ENCODE results near the gene EXOSC10. TPM values are rescaled to one million over a fixed set of nuclear protein-coding genes. Genes with fewer than 3 reads are reported as not detected.
"Not testable (repeated sequence)": the region's sequence is repeated elsewhere in the genome, so short reads cannot be mapped to it uniquely, and the experiment has no call there.

Gene EXOSC10
- total and polyA plus RNA-seq, 12 donors = 18.4 to 34.7 (median 21.4) TPM

DNA sequence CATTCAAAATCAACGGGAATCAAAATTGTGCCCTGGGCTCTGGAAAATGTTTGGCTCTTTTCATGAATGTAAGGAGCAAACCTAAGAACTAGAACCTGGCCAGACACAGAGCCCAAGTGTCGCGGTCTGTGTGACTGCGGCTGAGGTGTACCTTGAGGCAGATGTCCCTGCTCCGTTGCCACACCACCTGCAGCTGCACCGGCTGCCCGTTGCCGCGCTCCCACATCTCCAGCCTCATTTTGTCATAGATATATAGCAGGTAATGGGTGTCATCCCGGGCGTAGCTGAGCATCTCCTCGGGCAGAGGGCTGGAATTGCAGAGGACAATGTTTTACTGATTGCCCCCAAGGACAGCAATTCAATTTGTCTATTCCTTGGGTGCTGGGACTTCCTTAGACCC is 18.7 kb downstream of the EXOSC10 start:
- H3K27me3 ChIP-seq = no peaks in the 10 kb centered on the region
- H3K4me3 ChIP-seq = no peak overlapping the region
- no peak overlapping the region for H3K27ac ChIP-seq
- no peak for DNase-seq
- 87% methylated on average over 12 of the region's 12 CpGs for WGBS, 2 donors
- peaks cover 0 to 94% (median 59%) of the 10 kb centered on the region in 9 donors for H3K36me3 ChIP-seq
- TF ChIP-seq, protein P1, sequence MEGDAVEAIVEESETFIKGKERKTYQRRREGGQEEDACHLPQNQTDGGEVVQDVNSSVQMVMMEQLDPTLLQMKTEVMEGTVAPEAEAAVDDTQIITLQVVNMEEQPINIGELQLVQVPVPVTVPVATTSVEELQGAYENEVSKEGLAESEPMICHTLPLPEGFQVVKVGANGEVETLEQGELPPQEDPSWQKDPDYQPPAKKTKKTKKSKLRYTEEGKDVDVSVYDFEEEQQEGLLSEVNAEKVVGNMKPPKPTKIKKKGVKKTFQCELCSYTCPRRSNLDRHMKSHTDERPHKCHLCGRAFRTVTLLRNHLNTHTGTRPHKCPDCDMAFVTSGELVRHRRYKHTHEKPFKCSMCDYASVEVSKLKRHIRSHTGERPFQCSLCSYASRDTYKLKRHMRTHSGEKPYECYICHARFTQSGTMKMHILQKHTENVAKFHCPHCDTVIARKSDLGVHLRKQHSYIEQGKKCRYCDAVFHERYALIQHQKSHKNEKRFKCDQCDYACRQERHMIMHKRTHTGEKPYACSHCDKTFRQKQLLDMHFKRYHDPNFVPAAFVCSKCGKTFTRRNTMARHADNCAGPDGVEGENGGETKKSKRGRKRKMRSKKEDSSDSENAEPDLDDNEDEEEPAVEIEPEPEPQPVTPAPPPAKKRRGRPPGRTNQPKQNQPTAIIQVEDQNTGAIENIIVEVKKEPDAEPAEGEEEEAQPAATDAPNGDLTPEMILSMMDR (IDR thresholded peaks at IDR 0.05) = no peak
- no peaks in the 10 kb centered on the region for H3K9me3 ChIP-seq
- no peak for ATAC-seq
- no peaks in the 10 kb centered on the region for H3K4me1 ChIP-seq
- intact Hi-C loops (cut with DNase I) = no loop called here

DNA sequence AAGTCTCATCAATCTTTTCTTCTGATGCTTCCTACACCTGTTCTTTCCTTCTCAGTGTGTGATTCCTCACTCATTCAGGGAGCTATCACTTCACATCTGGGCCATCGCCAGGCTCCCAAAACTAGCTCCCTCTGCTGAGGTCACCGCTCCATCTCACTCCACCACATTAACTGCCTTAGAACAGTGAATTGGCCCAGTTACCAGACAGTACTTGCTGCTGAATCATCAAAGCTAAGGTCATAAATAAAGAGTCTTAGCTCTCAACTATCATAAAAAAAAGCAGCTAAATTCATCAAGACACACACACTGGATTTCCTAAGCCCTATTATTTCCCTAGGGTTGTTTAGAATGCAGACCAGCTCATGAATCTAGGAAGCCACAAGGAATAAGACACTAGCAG is 21.0 kb downstream of the EXOSC10 start:
- WGBS, 2 donors = 87 to 97% methylated on average over 2 of the region's 2 CpGs
- TF ChIP-seq, protein P1 (IDR thresholded peaks at IDR 0.05) = no peak
- peaks cover 0 to 100% (median 82%) of the 10 kb centered on the region in 9 donors for H3K36me3 ChIP-seq

DNA sequence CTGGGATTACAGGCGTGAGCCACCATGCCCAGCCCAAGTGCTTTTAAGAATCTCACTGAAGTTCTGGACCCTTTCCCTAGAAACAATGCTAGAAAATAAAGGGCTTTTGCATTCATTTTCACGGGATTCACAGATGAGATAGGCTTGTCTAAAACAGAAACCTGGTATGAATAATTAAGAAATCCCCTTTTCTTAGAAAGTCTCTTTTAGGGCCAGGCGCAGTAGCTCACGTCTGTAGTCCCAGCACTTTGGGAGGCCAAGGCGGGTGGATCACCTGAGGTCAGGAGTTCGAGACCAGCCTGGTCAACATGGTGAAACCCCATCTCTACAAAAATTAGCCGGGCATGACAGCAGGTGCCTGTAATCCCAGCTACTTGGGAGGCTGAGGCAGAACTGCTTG is 26.3 kb downstream of the EXOSC10 start:
- peaks cover 0 to 100% (median 94%) of the 10 kb centered on the region in 9 donors for H3K36me3 ChIP-seq
- ATAC-seq; H3K27me3 ChIP-seq; H3K4me3 ChIP-seq; H3K4me1 ChIP-seq; H3K27ac ChIP-seq; H3K9me3 ChIP-seq; intact Hi-C loops (cut with DNase I); DNase-seq: not testable (repeated sequence)
- WGBS, 2 donors = 94 to 95% methylated on average over 7 of the region's 7 CpGs

More for the DNA sequence above, 21.0 kb downstream of the EXOSC10 start:
- no peak overlapping the region for H3K4me3 ChIP-seq
- ATAC-seq = no peak
- H3K27ac ChIP-seq = no peak overlapping the region
- no peaks in the 10 kb centered on the region for H3K9me3 ChIP-seq
- no peak for DNase-seq
- no peaks in the 10 kb centered on the region for H3K27me3 ChIP-seq
- no peaks in the 10 kb centered on the region for H3K4me1 ChIP-seq
- intact Hi-C loops (cut with DNase I) = no loop called here

DNA sequence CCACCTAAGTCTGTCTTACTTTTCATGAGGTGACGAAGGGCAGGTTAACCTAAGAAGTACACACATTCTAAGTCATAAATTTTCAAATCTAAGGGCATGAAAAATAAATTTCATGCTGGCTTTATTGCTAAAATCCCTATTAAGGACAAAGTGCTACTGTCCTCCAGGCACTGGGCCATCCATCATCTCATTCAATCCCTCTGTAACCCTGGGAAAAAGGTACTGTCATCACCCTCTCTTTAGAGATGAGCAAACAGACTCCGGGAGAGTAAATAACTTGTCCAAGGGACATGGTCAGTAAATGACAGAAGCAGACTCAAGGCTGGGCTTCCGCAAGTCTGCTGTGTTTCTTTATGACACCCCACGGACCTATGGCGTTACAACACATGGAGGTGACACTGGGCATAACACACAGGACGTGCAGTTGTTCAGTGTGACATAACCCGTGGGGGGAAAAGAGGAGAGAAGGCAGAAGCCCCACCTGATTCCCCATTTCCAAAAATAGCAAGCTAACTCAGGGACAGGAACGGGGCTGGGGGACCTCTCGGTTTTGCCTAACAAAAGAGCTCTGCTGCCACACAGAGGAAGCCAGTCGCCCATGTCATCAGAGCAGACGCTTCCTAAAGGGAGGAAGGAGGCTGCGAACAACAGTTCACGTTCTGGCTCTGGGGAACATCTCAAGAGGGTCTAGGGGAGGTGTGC is 27.3 kb downstream of the EXOSC10 start:
- Histone ChIP-seq H3K27me3 (no peaks in the 10 kb centered on the region), H3K4me3 (no peak overlapping the region), H3K9me3 (no peaks in the 10 kb centered on the region), H3K36me3 (peaks cover 5 to 100% (median 97%) of the 10 kb centered on the region in 9 donors), H3K4me1 (no peaks in the 10 kb centered on the region), H3K27ac (no peak overlapping the region)
- TF ChIP-seq, protein P1 (IDR thresholded peaks at IDR 0.05) = no peak
- intact Hi-C loops (cut with DNase I) = no loop called here
- DNase-seq (no peak), ATAC-seq (no peak)
- 69 to 79% methylated on average over 13 of the region's 13 CpGs for WGBS, 2 donors
